Gastrocnemius medialis (tissue), 4 donors: Measurements from ENCODE around the gene TBX3.

Experiments
- POLR2A ChIP-seq, 2 donors: fragments of 450-650 bp; IDR thresholded peaks; one replicate each; pipeline ENCODE4 v1.6.1; 2017; ENCODE audit warnings: antibody characterized with exemption in 2 of 2, mild to moderate bottlenecking in 2 of 2, moderate library complexity in 2 of 2
- TF ChIP-seq, protein P1 (sequence below), 5 experiments: fragments of 450-650 bp in 3 of 5; fragments of 200-600 bp in 2 of 5; sonication (generic) in 2 of 5; IDR thresholded peaks in 4 of 5; conservative IDR thresholded peaks in 1 of 5; 1 replicate in 4 of 5; 2 replicates in 1 of 5; pipeline ENCODE4 v1.5.1; 2016 to 2019; ENCODE audit warnings: antibody characterized with exemption in 5 of 5, mild to moderate bottlenecking in 3 of 5, moderate library complexity in 3 of 5

DNA sequence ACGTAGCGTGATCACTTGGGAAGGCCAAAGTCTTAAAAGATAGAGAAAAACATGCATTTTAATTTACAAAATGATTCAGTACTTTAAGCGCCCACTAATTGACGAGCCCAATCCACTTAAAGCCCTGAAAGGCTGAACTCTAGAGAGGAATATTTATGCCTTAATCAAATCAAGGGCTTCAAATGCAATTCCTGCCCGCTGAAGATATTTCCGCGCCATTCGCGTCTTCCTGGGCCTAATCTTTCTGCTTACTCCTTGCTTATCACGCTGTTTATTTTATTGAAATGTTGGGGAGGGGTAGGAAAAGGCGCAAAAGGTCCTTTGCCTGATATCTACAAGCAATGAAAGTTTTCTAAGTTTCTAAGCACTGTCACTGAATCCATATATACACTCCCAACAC, 4.0 kb downstream of the TBX3 start:
- TF ChIP-seq POLR2A (IDR thresholded peaks at IDR 0.05), result no peak
- TF ChIP-seq, protein P1, sequence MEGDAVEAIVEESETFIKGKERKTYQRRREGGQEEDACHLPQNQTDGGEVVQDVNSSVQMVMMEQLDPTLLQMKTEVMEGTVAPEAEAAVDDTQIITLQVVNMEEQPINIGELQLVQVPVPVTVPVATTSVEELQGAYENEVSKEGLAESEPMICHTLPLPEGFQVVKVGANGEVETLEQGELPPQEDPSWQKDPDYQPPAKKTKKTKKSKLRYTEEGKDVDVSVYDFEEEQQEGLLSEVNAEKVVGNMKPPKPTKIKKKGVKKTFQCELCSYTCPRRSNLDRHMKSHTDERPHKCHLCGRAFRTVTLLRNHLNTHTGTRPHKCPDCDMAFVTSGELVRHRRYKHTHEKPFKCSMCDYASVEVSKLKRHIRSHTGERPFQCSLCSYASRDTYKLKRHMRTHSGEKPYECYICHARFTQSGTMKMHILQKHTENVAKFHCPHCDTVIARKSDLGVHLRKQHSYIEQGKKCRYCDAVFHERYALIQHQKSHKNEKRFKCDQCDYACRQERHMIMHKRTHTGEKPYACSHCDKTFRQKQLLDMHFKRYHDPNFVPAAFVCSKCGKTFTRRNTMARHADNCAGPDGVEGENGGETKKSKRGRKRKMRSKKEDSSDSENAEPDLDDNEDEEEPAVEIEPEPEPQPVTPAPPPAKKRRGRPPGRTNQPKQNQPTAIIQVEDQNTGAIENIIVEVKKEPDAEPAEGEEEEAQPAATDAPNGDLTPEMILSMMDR (IDR thresholded peaks at IDR 0.05 in 4 of 5, conservative IDR thresholded peaks at IDR 0.05 in 1 of 5), result no peak
